ENCODE data around the gene ACOX2. TPM values are rescaled to one million over a fixed set of nuclear protein-coding genes. Genes with fewer than 3 reads are reported as not detected.

ACOX2 gene
- total RNA-seq, 1 donor from 2014 or later = 0.98 TPM

DNA sequence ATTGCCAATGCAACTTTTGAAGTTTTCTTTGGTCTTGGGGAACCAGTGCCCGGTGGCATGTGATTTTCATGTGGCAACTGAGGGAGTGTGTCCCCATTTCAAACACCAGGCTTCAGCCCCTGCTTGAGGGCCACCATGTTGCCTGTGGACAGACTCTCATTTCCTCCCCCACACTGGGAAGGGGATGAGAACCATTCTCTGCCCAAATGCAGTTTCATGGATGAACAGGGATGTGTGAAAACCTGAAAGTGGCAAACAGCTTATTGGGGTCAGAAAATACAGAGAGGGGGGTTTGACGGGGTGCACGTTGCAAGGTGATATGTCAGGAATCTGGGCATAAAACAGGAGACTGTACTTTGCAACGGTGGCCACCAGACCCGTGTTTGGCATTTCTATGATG, 33.9 kb upstream of the ACOX2 start:
- no peak overlapping the region for H3K27ac Mint-ChIP-seq (ENCODE audit: unreplicated experiment)

DNA sequence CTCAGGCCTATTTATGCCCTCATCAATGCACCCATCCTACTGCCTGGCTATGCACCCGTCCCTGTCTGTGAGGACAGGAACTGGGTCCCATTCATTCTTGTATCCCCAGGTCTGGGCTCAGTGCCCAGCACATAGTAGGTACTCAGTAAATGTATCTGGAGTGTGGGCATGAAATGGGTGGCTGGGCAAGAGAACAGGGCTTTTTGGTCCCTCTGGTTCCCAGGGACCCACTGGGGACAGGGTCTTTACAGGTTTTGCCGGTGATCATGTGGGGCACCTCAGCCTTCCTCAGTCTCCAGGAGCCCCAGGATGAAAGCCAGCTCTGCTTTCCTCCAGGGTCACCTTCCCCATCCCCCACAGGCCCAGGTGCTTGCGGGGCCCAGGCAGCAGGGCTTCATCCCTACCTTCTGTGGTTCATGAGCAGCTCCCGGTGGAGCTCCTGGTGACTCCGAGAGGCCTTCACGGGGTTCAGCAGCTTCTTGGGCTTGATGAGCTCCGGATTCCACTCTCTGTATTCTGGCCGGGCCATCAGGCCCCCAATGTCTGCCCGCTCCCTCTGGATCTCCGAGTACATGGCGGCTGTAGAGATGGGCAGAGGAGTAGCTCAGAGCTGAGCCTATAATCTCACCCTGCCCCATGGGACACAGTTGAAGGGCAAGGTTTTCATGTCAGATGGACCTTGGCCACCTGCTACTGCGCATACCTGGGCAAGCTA, 32.5 kb upstream of the ACOX2 start:
- peaks cover 18% of the 10 kb centered on the region for H3K4me1 Mint-ChIP-seq
- no peak overlapping the region for H3K27ac Mint-ChIP-seq (ENCODE audit: unreplicated experiment)
- no peak overlapping the region for H3K4me3 Mint-ChIP-seq

More for the DNA sequence above, 33.9 kb upstream of the ACOX2 start:
- H3K36me3 Mint-ChIP-seq (ENCODE audit: low read depth) = no peaks in the 10 kb centered on the region
- TF ChIP-seq CTCF (conservative IDR thresholded peaks at IDR 0.05) = no peak
- DNase-seq (ENCODE audit: low read depth, low spot score) = no peak
- H3K9me3 Mint-ChIP-seq = peaks cover 3% of the 10 kb centered on the region
- no peak overlapping the region for H3K4me3 Mint-ChIP-seq
- peaks cover 18% of the 10 kb centered on the region for H3K4me1 Mint-ChIP-seq
- H3K27me3 Mint-ChIP-seq (ENCODE audit: low read depth) = no peaks in the 10 kb centered on the region

GRCh38 chr3:58568572-58569286, 31.7 kb upstream of the ACOX2 start:
- Mint-ChIP-seq H3K36me3 (ENCODE audit: low read depth) (no peaks in the 10 kb centered on the region), H3K27ac (ENCODE audit: unreplicated experiment) (no peak overlapping the region), H3K9me3 (peaks cover 3% of the 10 kb centered on the region), H3K27me3 (ENCODE audit: low read depth) (no peaks in the 10 kb centered on the region), H3K4me3 (peak overlapping the region; percentile 44), H3K4me1 (peaks cover 18% of the 10 kb centered on the region)
- peak; percentile 93 for DNase-seq (ENCODE audit: low read depth, low spot score)
- peak; percentile 95 for TF ChIP-seq CTCF (conservative IDR thresholded peaks at IDR 0.05)

More for the DNA sequence above, 32.5 kb upstream of the ACOX2 start:
- no peak for DNase-seq (ENCODE audit: low read depth, low spot score)
- peaks cover 3% of the 10 kb centered on the region for H3K9me3 Mint-ChIP-seq
- H3K36me3 Mint-ChIP-seq (ENCODE audit: low read depth) = no peaks in the 10 kb centered on the region
- TF ChIP-seq CTCF (conservative IDR thresholded peaks at IDR 0.05) = no peak
- H3K27me3 Mint-ChIP-seq (ENCODE audit: low read depth) = no peaks in the 10 kb centered on the region

- Mint-ChIP-seq H3K9me3 (peaks cover 3% of the 10 kb centered on the region), H3K27ac (ENCODE audit: unreplicated experiment) (no peak overlapping the region), H3K4me1 (peaks cover 8% of the 10 kb centered on the region), H3K36me3 (ENCODE audit: low read depth) (no peaks in the 10 kb centered on the region), H3K4me3 (no peak overlapping the region), H3K27me3 (ENCODE audit: low read depth) (peaks cover 4% of the 10 kb centered on the region)
- TF ChIP-seq CTCF (conservative IDR thresholded peaks at IDR 0.05) = no peak
- DNase-seq (ENCODE audit: low read depth, low spot score) = no peak
Measured at GRCh38 chr3:58567251-58567515, 30.2 kb upstream of the ACOX2 start.

DNA sequence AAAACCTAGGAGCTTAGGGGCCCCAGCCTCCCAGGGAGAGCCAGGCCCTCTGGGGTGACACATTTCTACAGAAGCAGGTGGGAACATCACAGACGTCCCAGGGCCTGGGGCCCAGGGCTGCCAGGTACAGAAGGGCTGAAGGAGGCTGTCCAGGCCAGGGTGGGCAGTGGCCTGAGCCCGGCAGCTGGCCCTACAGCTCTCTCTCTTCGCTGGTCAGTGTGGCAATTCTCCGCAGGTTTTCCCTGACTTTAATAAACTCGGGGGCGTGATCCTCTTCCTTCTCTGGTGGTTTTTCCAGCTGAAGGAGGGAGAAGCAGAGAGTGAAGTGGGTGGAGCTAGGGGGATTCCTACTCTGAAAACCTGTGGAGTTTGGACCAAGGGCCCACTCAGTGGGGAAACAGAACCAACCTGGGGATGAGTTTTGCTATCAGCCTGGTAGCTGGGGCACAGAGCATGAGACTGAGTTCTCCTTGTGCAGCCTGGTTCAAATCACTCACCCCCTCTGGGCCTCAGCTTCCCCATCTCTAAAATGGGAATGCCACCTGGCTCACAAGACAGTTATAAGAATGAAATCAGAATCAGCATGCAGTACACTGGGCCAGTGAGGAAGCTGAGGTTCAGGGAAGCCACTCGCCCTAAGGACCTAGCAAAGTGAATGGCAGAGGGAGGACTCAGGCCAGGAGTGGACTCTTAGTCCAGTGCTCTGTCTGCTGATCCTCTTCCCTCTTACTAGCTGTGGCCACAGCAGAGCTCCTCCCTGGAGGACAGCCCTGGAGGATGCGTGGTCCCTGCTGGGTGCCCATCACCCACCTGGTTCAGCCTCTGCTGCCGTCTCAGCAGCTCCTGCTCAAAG, 29.6 kb upstream of the ACOX2 start:
- Mint-ChIP-seq H3K27ac (ENCODE audit: unreplicated experiment) (no peak overlapping the region), H3K36me3 (ENCODE audit: low read depth) (no peaks in the 10 kb centered on the region), H3K9me3 (peaks cover 1% of the 10 kb centered on the region), H3K27me3 (ENCODE audit: low read depth) (peaks cover 4% of the 10 kb centered on the region), H3K4me1 (peaks cover 7% of the 10 kb centered on the region), H3K4me3 (no peak overlapping the region)
- no peak for DNase-seq (ENCODE audit: low read depth, low spot score)
- TF ChIP-seq CTCF (conservative IDR thresholded peaks at IDR 0.05) = no peak
